Fibroblast of peridontal ligament (primary cell): Measurements from ENCODE around the gene AP5Z1.

Source experiments
- DNase-seq: peaks from one replicate; pipeline ENCODE4 v3.0.0-alpha.2; 2010; ENCODE audit errors: extremely low read depth

AP5Z1 gene

GRCh38 chr7:4840079-4840501 is 64.7 kb downstream of the AP5Z1 start:
- DNase-seq: no peak
